GM23338 (cell line): Measurements from ENCODE around the gene KCNH6. TPM values are rescaled to one million over a fixed set of nuclear protein-coding genes. Genes with fewer than 3 reads are reported as not detected.

Source experiments
- ATAC-seq: fragments of 200-7000 bp; cut with Tn5 transposase; 3 replicates; pipeline ENCODE4 v1.9.1; 2020
- DNase-seq: peaks from one replicate; pipeline ENCODE4 v3.0.0-alpha.2; 2015; ENCODE audit warnings: low spot score
- H2AFZ ChIP-seq: fragments of 200-600 bp; sonication (generic); 2 replicates; pipeline ENCODE4 v1.8.0; 2016; ENCODE audit warnings: antibody characterized with exemption, mild to moderate bottlenecking, moderate library complexity
- H3F3A ChIP-seq: fragments of 200-600 bp; sonication (generic); replicated peaks from 2 replicates; pipeline ENCODE4 v1.8.0; 2017; ENCODE audit warnings: antibody characterized with exemption, mixed run types, low read depth
- H3K27ac ChIP-seq: fragments of 200-600 bp; sonication (generic); 2 replicates; pipeline ENCODE4 v1.6.1; 2016; ENCODE audit warnings: low read depth
- H3K27me3 ChIP-seq: fragments of 200-600 bp; sonication (generic); 2 replicates; pipeline ENCODE4 v1.8.0; 2016; ENCODE audit warnings: mild to moderate bottlenecking, mixed run types, moderate library complexity; ENCODE audit not compliant: insufficient read depth
- H3K36me3 ChIP-seq: fragments of 200-600 bp; sonication (generic); 2 replicates; pipeline ENCODE4 v1.8.0; 2016; ENCODE audit warnings: mild to moderate bottlenecking; ENCODE audit not compliant: insufficient read depth
- H3K4me1 ChIP-seq: fragments of 200-600 bp; sonication (generic); 2 replicates; pipeline ENCODE4 v1.8.0; 2016; ENCODE audit warnings: mild to moderate bottlenecking, moderate library complexity; ENCODE audit not compliant: insufficient read depth
- H3K4me2 ChIP-seq: fragments of 200-600 bp; sonication (generic); 2 replicates; pipeline ENCODE4 v1.7.1; 2017; ENCODE audit warnings: mixed run types
- H3K4me3 ChIP-seq: fragments of 200-600 bp; sonication (generic); 2 replicates; pipeline ENCODE4 v1.6.1; 2016; ENCODE audit warnings: mixed run types
- H3K79me2 ChIP-seq: fragments of 200-600 bp; sonication (generic); replicated peaks from 2 replicates; pipeline ENCODE4 v1.8.0; 2017; ENCODE audit warnings: mild to moderate bottlenecking; ENCODE audit not compliant: insufficient read depth
- H3K9me2 ChIP-seq: fragments of 200-600 bp; sonication (generic); 2 replicates; pipeline ENCODE4 v1.8.0; 2017; ENCODE audit not compliant: insufficient read depth
- H4K20me1 ChIP-seq: fragments of 200-600 bp; sonication (generic); replicated peaks from 2 replicates; pipeline ENCODE4 v1.8.0; 2017; ENCODE audit warnings: mild to moderate bottlenecking; ENCODE audit not compliant: insufficient read depth
- H3K27ac Mint-ChIP-seq: 2 replicates; pipeline ENCODE4 v1.8.0; 2020; ENCODE audit warnings: inconsistent platforms, mild to moderate bottlenecking, moderate library complexity, mixed read lengths
- H3K27me3 Mint-ChIP-seq: 3 replicates; pipeline ENCODE4 v1.8.0; 2022; ENCODE audit warnings: low read depth, mild to moderate bottlenecking, moderate library complexity, mixed read lengths, inconsistent platforms; ENCODE audit not compliant: insufficient read depth, poor library complexity
- H3K36me3 Mint-ChIP-seq: 3 replicates; pipeline ENCODE4 v1.8.0; 2021; ENCODE audit warnings: low read depth, mild to moderate bottlenecking, inconsistent platforms, moderate library complexity, mixed read lengths
- H3K4me1 Mint-ChIP-seq: 3 replicates; pipeline ENCODE4 v1.8.0; 2020; ENCODE audit warnings: mild to moderate bottlenecking, inconsistent platforms, mixed read lengths
- H3K4me3 Mint-ChIP-seq: 3 replicates; pipeline ENCODE4 v1.8.0; 2021; ENCODE audit warnings: moderate library complexity, mild to moderate bottlenecking, inconsistent platforms, mixed read lengths
- H3K9me3 Mint-ChIP-seq: 3 replicates; pipeline ENCODE4 v1.8.0; 2020; ENCODE audit warnings: moderate library complexity, mild to moderate bottlenecking, inconsistent platforms, mixed read lengths
- CREB1 ChIP-seq: fragments of 250-450 bp; sonication (Bioruptor Pico); IDR thresholded peaks from 2 replicates; pipeline ENCODE4 v1.5.0; 2020; ENCODE audit warnings: low read depth, mild to moderate bottlenecking, moderate library complexity
- CTCF ChIP-seq, 2 experiments: fragments of 200-600 bp in 1 of 2; sonication (generic) in 1 of 2; conservative IDR thresholded peaks; 2 replicates each; pipeline versions ENCODE4 v1.5.1 to v1.6.1; 2016 to 2017; ENCODE audit warnings: antibody characterized with exemption in 2 of 2, low read depth in 2 of 2, mild to moderate bottlenecking in 2 of 2, moderate library complexity in 1 of 2
- ETS1 ChIP-seq: IDR thresholded peaks from 2 replicates; pipeline ENCODE4 v1.6.1; 2016; ENCODE audit warnings: antibody characterized with exemption
- EZH2 ChIP-seq: fragments of 200-600 bp; sonication (generic); IDR thresholded peaks from one replicate; pipeline ENCODE4 v1.8.0; 2017; ENCODE audit warnings: antibody characterized with exemption, mild to moderate bottlenecking, low read depth; ENCODE audit not compliant: unreplicated experiment
- JUNB ChIP-seq: IDR thresholded peaks from one replicate; pipeline ENCODE4 v1.6.1; 2016; ENCODE audit warnings: antibody characterized with exemption; ENCODE audit not compliant: unreplicated experiment
- NANOG ChIP-seq: IDR thresholded peaks from 2 replicates; pipeline ENCODE4 v1.6.1; 2016; ENCODE audit warnings: antibody characterized with exemption, borderline replicate concordance
- POLR2AphosphoS5 ChIP-seq: IDR thresholded peaks from 2 replicates; pipeline ENCODE4 v1.6.1; 2016; ENCODE audit warnings: antibody characterized with exemption, low read depth
- REST ChIP-seq: IDR thresholded peaks from one replicate; pipeline ENCODE4 v1.6.1; 2018; ENCODE audit warnings: antibody characterized with exemption; ENCODE audit not compliant: unreplicated experiment
- ZNF114 ChIP-seq: fragments of 250-450 bp; sonication (Bioruptor Pico); IDR thresholded peaks from 2 replicates; pipeline ENCODE4 v1.5.0; 2020; ENCODE audit warnings: mild to moderate bottlenecking, moderate library complexity
- polyA plus RNA-seq: library from polyadenylated mRNA; unstranded; fragments of >200 nt; fragmentation: Nextera tagmentation; extraction: Ambion mirVana; gene quantifications from 2 replicates; pipeline ENCODE4 v1.2.1, GENCODE V29; 2016
- total RNA-seq: library from RNA; depleted of rRNA; stranded (reverse); fragments of >200 nt; shearing (Covaris generic); gene quantifications from 2 replicates; pipeline ENCODE4 v1.2.3, GENCODE V29; 2014

Gene KCNH6
- total and polyA plus RNA-seq, 2 experiments from 2014 or later: 1.3 to 2.8 TPM

GRCh38 chr17:63529711-63530556 lies 6.8 kb downstream of the KCNH6 start:
- no peaks in the 10 kb centered on the region for H3K36me3 ChIP-seq
- ATAC-seq (peak; percentile 14; the same call in 2 of the 3 replicates), DNase-seq (no peak)
- no peak overlapping the region for H3K4me3 ChIP-seq
- no peaks in the 10 kb centered on the region for H3K9me3 Mint-ChIP-seq
- H3K4me3 Mint-ChIP-seq: no peak overlapping the region
- no peak overlapping the region for H2AFZ ChIP-seq
- H3K4me2 ChIP-seq: no peak overlapping the region
- TF ChIP-seq CTCF (conservative IDR thresholded peaks at IDR 0.05; ENCODE audit: low read depth in 2 of 2): 0 out of 4 replicates have a peak, but pooled peaks of 1 of the 2 experiments have one; percentile 6
- no peak for TF ChIP-seq ETS1
- no peaks in the 10 kb centered on the region for H3K27me3 ChIP-seq
- no peaks in the 10 kb centered on the region for H3K36me3 Mint-ChIP-seq
- H3K9me2 ChIP-seq: no peaks in the 10 kb centered on the region
- H3K27me3 Mint-ChIP-seq: peaks cover 5% of the 10 kb centered on the region
- no peak overlapping the region for H3K27ac Mint-ChIP-seq
- H3K4me1 ChIP-seq: no peaks in the 10 kb centered on the region
- no peak overlapping the region for H3K27ac ChIP-seq
- H3K79me2 ChIP-seq: no peaks in the 10 kb centered on the region
- H4K20me1 ChIP-seq: no peaks in the 10 kb centered on the region
- H3K4me1 Mint-ChIP-seq: peaks cover 20% of the 10 kb centered on the region
- no peaks in the 10 kb centered on the region for H3F3A ChIP-seq

GRCh38 chr17:63530557-63531021 lies 7.4 kb downstream of the KCNH6 start:
- no peaks in the 10 kb centered on the region for H3F3A ChIP-seq
- H3K9me2 ChIP-seq: no peaks in the 10 kb centered on the region
- no peaks in the 10 kb centered on the region for H3K9me3 Mint-ChIP-seq
- H3K4me2 ChIP-seq: no peak overlapping the region
- peaks cover 20% of the 10 kb centered on the region for H3K4me1 Mint-ChIP-seq
- H3K36me3 Mint-ChIP-seq: no peaks in the 10 kb centered on the region
- H4K20me1 ChIP-seq: no peaks in the 10 kb centered on the region
- H3K27me3 Mint-ChIP-seq: peaks cover 4% of the 10 kb centered on the region
- H3K79me2 ChIP-seq: no peaks in the 10 kb centered on the region
- H3K27me3 ChIP-seq: no peaks in the 10 kb centered on the region
- no peak for DNase-seq
- H3K4me3 ChIP-seq: no peak overlapping the region
- H3K36me3 ChIP-seq: no peaks in the 10 kb centered on the region
- no peak overlapping the region for H3K4me3 Mint-ChIP-seq
- no peak for ATAC-seq
- no peak overlapping the region for H2AFZ ChIP-seq
- H3K27ac ChIP-seq: no peak overlapping the region
- H3K27ac Mint-ChIP-seq: no peak overlapping the region
- no peaks in the 10 kb centered on the region for H3K4me1 ChIP-seq
- TF ChIP-seq EZH2 (no peak), NANOG (no peak), ETS1 (no peak), JUNB (no peak), ZNF114 (CRISPR knock-in tag) (no peak), REST (no peak), CREB1 (CRISPR knock-in tag) (no peak), CTCF (conservative IDR thresholded peaks at IDR 0.05; ENCODE audit: low read depth in 2 of 2) (no peak), POLR2AphosphoS5 (no peak)
